SW 1271 (cell line): ENCODE results near the gene ZNF773.
"Not testable (repeated sequence)": the region's sequence is repeated elsewhere in the genome, so short reads cannot be mapped to it uniquely, and the experiment has no call there.

Experiments
- DNase-seq, 2 experiments: peaks; one replicate each; lab custom pipeline; 2025; lab: John Stamatoyannopoulos, UW

Gene ZNF773

DNA sequence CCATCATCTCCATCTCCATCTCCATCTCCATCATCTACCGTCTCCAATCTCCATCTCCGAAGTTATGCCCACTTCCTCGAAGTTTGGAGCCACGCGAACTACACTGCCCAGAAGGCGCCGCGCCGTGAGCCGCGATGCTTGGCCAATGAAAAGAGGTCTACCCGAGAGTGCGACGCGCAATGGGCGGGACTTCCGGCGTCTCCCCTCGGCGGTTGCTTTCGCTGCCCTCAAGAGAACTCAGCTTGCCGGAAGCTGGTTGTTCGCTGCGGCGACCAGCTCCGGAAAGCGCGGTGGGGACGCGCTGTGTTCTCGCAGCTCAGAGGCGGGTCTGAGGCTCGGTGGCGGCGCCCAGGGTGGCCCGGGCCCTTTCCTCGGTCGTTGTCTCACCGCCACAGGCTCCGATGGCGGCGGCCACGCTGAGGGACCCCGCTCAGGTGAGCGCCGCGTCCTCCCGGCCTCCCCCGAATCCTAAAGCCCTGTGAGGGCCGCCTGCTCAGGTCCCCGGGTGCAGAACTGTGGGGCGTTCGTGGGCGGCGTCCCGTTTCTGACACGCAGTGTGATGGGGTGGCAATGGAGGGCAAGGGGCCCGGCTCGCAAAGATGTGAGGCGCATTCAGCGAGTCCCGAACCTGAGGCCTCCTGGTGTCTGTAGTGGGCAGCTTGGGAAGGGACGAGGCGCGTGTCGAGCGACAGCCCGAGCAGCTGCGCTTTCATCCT, at the start of gene ZNF773:
ZNF773 (plus strand) TSS at position 259 of the 716 bp plus-strand sequence; CDS start at position 402, 143 bp downstream.
- peak; percentile 81 to 86 for DNase-seq

DNA sequence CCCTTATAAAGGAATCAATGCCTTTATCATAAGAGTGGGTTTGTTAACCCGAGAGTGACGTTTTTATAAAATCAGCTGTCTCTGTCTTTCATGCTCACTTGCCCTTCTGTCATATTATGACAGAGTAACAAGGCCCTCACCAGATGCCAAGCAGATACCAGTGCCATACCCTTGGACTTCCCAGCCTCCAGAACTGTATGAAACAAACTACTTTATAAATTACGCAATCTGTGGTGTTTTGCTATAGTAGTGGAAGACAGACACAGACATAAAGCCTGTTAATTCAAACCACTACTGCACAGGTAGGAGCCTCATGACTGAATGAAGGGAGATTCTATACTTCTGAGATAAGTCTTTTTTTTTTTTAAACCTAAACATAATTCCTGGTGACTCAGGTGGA, 47.4 kb upstream of the ZNF773 start:
- no peak for DNase-seq

DNA sequence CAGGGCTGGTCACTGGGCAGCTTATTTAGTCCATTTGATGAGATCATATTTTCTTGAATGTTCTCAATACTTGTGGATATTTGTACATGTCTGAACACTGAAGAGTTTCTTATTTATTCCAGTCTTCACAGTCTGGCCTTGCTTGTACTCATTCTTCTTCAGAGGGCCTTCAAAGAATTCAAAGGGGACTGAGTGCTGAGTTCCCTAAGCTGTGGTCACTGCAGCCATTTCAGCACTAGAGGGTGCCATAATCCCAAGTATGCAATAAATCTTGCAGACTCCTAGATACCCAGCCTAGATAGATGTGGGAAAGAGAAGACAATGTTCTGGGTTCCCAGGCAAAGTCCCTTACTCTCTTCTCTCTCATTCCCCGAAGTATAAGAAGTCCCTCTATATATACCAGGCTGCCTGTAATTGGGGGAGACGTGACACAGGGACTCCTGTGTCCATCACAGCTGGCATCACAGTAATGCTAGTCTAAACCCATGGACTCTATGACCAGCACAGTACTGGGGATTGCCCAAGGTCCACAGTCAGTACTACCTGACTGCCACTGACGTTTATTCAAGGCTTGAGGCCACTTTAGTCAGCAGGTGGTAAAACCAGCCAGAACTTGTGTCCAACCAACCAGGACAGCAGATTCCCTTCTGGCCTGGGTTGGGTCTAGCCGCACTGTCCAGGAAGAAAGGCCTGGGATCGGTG, 33.9 kb upstream of the ZNF773 start:
- peak in 1 of 2 experiments; percentile 19 for DNase-seq

DNA sequence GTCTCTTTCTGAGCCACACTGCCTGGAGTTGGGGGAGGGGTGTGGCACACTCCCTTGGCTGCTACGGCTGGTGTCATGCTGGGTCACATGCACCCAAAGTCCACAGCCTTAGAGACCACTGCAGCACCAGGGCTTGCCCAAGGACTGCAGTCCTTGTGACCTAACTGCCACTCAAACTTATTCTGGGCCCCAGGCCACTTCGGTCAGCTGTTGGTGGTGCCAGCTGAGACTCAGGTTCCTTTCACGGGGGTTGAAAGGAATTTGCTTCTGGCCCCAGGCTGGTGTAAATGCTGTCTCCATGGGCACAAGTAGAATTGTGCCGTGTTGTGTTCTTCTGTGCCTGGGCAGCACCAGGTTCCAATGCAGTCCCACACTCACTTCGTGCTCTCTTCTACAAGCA, 33.2 kb upstream of the ZNF773 start:
- no peak for DNase-seq

DNA sequence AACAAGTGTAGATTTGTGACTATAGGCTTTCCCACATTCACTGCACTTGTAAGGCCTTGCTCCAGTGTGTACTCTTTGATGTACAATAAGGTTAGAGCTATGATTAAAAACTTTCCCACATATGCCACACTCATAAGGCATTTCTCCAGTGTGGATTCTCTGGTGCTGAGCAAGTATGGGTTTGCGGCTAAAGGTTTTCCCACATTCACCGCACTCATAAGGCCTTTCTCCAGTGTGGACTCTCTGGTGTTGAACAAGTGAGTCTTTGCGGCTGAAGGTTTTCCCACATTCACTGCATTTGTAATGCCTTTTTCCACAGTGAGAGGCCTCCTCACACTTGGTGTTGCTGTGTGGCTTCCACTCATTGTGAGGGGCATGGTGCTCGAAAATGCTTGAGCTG, 26.1 kb upstream of the ZNF773 start:
- no peak for DNase-seq

DNA sequence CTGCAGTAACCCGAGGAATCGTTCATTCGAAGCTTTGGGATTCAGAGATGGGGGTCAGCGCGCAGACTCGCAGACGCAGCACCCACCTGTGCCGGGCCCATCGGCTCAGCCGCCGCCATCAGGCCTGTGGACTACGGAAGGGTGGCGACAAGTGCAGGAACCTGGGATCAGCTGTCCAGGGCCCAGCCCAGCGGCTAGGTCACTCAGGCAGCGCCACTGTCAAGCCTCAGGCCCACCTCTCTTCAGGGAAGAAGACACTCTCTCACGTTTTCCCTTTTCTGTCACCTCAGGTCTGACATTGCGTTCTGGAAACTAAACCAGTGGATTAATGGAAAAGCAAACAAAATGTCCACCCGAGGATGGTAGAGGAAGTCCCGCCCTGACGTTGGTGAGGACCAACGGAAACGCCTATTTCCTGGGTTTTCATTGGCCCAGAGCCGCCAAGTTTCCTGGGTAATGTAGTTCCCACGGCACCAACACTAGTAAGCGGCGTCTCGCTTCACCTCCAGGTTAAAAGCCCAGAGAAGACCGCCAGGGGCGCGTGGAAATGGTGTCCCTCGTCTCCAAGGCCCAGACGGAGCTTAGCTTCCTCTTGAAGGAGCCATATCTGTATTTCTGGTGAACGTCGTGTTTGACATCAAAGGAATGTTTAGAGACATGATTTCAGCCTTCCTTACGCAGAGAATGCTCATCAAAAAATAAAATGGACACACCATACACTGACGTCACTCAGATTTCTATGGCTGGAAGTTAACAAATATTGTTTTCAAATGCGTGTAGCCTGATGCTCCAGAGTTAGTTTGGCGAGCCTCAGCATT, 22.3 kb upstream of the ZNF773 start, which contains the start of gene ZNF772:
ZNF772 (minus strand) TSS at position 376 of the 818 bp plus-strand sequence; CDS start at position 119, 257 bp downstream.
- peak; percentile 89 to 92 for DNase-seq

DNA sequence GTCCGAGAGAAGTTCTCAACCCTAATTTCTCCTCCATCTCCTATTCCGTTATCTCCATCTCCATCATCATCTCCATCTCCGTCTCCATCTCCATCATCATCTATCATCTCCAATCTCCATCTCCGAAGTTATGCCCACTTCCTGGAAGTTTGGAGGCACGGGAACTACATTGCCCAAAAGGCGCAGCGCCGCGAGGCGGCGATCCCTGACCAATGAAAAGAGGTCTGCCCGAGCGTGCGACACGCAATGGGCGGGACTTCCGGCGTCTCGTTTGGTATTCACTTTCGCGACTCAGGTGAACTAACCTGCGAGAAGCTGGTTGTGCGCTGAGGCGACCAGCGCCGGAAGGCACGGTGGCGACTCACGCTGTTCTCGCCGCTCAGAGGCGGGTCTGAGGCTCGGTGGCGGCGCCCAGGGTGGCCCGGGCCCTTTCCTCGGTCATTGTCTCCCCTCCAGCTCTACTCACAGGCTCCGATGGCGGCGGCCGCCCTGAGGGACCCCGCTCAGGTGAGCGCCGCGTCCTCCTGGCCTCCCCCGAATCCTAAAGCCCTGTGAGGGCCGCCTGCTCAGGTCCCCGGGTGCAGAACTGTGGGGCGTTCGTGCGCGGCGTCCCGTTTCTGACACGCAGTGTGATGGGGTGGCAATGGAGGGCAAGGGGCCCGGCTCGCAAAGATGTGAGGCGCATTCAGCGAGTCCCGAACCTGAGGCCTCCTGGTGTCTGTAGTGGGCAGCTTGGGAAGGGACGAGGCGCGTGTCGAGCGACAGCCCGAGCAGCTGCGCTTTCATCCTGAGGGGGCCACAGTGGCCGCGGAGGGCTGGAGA, 12.1 kb upstream of the ZNF773 start, which contains the start of gene ZNF419:
ZNF419 (plus strand) TSS at position 274 of the 822 bp plus-strand sequence; CDS start at position 475, 201 bp downstream.
- DNase-seq, result peak; percentile 47 to 68

DNA sequence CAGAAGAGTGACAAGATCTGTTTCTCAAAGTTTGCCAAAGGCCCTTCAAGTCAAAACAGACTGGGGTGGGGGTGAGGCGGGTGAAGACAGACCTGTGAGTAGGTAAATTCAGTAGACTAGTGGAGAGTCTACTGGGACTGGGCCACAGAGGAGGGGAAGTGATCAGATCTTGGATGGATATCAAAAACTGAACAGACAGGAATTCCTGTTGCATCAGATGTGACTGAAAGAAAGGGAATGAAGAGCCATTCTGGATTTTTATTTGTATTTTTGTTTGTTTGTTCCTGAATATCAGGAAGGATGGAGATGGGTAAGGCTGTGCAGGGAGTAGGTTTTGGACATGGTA, 11.5 kb upstream of the ZNF773 start:
- DNase-seq, result not testable (repeated sequence)

DNA sequence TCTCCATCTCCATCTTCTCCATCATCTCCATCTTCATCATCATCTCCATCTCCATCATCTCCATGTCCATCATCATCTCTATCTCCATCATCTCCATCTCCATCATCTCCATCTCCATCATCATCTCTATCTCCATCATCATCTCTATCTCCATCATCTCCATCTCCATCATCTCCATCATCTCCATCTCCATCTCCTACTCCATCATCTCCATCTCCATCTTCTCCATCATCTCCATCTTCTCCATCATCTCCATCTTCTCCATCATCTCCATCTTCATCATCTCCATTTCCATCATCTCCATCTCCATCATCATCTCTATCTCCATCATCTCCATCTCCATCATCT, 432 bp upstream of the ZNF773 start:
- not testable (repeated sequence) for DNase-seq

DNA sequence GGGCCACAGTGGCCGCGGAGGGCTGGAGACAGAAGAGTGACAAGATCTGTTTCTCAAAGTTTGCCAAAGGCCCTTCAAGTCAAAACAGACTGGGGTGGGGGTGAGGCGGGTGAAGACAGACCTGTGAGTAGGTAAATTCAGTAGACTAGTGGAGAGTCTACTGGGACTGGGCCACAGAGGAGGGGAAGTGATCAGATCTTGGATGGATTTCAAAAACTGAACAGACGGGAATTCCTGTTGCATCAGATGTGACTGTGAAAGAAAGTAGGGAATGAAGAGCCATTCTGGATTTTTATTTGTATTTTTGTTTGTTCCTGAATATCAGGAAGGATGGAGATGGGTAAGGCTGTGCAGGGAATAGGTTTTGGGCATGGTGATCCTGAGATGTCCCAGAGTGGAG, 662 bp downstream of the ZNF773 start:
- DNase-seq, result not testable (repeated sequence)

DNA sequence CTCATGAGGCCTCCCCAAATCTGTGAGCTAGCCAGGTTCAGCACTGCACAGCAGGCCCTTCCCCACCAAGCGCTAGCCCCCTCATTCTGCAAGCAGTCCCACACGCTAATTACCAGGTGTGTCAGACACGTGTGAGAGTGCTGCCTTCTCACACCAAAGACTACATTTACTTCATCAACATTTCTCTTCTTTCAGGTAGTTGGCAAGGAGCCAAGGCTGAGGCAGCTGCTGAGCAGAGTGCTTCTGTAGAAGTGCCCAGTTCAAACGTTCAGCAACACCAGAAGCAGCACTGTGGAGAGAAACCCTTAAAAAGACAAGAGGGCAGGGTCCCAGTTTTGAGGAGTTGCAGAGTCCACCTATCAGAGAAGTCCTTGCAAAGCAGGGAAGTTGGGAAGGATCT, 6.4 kb downstream of the ZNF773 start:
- no peak for DNase-seq

DNA sequence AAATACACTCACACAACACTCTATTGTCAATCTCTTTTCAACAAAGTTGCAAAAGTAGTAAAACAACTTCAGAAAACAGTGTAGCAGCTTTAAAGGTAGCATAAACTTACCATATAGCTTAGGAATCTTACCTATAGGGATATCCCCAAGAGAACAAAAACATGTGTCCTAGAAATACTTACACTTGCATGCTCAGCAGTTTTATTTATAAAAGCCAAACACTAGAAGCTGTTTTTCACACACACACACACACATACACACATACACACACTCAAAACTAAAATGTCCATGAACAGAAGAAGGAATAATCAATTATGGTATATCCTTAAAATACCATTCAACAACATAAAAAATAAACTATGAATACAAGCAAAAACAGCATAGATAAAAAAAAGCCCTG, 11.7 kb downstream of the ZNF773 start:
- no peak for DNase-seq

DNA sequence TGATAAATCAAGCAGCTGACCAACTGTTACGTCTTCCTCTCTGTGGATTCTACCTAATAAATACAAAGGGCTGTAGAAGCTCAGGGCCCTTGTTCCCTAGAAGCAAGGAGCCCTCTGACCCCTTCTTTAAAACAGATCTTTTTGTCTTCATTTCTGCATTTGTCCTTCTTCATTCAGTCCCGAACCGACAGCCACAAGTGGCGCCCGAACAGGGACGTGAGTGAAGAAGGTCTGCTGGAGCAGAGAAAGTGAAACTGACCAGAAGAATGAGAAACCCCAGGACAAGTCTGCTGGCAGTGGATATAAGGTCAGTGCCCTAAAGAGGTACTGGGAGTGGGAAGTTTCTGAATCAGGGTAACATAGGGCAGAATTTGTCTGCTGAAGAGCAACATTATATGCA, 13.1 kb downstream of the ZNF773 start:
- DNase-seq, result no peak

DNA sequence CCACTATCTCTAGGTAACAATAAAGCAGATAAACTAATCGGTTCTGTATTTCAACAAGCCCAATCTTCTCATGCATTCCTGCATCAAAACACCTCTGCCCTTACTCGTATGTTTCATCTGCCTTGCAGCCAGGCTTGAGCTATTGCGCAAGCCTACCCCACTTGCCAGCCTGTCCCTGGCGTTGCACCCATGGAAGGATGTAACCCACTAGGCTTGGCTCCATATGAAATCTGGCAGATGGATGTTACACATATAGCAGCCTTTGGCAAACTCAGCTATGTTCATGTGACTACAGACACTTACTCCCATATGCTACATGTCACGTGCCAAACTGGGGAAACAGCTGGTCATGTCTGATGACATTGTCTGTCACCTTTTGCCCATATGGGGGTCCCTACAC, 15.5 kb downstream of the ZNF773 start:
- no peak for DNase-seq

DNA sequence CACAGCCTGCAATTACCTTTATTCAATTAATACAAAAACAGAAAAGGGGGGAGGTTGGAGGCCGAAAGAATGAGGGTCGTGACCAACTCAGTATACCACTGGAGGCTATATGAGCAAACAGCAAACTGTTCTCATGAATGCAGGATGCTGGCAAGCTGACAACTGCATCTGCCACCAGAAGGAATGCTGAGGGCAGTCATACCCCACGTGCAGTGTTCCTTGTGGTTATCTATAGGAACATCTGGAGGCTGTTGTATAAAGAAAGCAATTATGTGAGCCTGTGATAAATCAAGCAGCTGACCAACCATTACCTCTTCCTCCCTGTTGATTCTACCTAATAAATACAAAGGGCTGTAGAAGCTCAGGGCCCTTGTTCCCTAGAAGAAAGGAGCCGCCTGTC, 18.3 kb downstream of the ZNF773 start:
- not testable (repeated sequence) for DNase-seq

DNA sequence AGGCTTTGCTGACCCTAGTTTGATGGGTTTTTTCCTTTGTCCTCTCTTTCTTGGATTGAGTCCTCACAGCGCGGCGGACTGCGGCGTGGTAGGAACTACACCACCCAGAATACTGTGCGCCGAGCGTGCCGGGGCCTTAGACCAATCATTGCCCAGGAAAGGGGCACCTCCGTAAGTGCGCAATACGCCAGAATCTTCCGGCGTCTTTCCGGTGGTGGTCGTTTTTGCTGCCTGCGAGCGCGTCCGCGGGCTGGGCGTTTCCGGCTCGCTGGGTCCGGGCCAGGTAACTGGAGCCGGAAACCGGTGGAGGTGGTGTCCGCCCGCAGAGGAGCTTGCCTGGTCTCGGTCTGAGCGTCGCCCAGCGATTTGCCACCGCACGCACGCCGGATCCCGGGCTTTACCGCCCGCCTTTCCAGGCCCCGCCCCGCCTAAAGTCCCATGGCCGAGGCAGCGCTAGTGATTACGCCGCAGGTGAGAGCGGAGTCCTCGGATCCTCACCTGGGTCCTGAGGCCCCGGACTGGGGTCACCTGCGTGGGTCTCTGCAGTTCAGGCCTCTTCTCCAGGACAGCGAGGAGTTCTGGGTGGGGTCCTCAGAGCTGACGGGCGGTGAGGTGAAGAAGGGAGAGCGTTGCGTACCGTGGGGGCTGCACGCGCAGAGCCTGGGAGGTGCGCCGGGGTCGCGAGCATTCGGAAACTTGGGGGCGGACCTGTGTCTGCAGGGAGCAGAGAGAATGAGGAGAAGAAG, 27.6 kb downstream of the ZNF773 start, which contains the start of gene ZNF549:
ZNF549 (plus strand) TSS at position 221 of the 746 bp plus-strand sequence; CDS start at position 439, 218 bp downstream.
- DNase-seq, result peak; percentile 73 to 85

DNA sequence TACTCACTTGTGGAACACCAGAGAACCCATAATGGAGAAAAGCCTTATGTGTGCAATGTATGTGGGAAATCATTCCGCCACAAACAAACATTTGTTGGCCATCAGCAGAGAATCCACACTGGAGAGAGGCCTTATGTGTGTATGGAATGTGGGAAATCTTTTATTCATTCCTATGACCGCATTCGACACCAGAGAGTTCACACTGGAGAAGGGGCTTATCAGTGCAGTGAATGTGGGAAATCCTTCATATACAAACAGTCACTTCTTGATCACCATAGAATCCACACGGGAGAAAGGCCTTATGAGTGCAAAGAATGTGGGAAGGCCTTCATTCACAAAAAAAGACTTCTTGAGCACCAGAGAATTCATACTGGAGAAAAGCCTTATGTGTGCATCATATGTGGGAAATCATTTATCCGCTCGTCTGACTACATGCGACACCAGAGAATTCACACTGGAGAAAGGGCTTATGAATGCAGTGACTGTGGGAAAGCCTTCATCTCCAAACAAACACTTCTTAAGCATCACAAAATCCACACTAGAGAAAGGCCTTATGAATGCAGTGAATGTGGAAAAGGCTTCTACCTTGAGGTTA, 38.3 kb downstream of the ZNF773 start:
- no peak for DNase-seq

DNA sequence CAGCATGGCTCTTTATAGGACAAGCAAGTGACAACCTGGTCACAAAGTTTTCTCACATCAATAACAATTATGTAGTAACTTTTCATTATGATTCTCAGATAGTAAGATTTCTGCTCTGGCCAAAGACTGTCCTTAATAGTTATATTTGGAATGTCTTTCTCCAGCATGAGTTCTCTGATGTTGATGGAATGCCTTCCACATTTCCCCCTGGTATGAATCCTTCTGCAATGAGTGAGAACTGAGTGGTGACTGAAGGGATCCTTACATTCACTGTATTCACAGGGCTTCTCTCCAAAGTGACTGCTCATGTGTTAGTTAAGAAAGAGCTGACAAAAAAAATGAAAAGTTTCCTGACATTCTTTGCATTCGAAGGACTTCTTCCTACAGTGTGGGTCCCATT, 46.8 kb downstream of the ZNF773 start:
- no peak for DNase-seq

DNA sequence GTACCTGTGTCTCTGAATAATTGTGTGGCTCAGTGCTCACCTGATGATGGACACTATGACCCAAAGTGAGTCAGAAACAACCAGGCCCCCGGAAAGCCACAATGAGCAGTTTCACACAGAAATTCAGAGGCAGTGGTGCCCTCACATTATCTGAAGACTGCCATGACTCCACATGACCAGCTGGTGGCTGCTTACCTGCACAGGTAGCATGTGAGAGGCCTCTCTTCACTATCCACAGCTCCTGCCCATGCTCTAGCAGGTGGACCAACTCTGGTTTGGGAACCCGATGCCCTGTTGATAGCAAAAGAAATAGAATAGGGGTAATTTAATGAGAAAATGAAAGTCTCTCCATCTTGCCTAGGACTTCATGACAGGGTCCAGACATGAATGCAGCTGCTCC, 52.7 kb downstream of the ZNF773 start:
- no peak for DNase-seq

DNA sequence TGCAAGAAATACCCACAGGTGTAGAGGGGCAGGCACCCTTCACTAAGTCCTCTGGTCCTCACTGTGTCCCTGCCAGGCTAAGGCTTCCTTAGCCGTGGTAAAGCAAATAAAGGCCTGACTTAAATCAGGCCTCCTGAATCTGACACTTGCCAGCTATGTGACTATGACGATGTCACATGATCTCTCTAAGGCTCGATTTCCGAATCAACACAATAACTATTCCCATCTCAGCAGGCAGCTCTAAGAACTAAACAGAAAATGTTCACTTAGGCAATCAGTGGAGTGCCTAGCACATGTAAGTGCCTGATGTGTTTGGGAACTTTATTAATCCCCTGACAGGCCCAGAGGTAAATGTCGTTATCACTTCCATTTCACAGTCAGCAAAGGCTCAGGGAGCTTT, 57.9 kb downstream of the ZNF773 start:
- no peak for DNase-seq
